ENCODE data around the gene CRYM. TPM values are rescaled to one million over a fixed set of nuclear protein-coding genes. Genes with fewer than 3 reads are reported as not detected.

The CRYM gene
- total RNA-seq, 1 donor from 2014 or later, result 9.4 TPM

GRCh38 chr16:21217121-21217520, 61.0 kb downstream of the CRYM start:
- no peak for TF ChIP-seq CTCF (conservative IDR thresholded peaks at IDR 0.05)
- H3K27ac Mint-ChIP-seq, result no peak overlapping the region
- no peak overlapping the region for H3K4me3 Mint-ChIP-seq
- H3K9me3 Mint-ChIP-seq, result peaks cover 4% of the 10 kb centered on the region
- H3K27me3 Mint-ChIP-seq, result peaks cover 12% of the 10 kb centered on the region
- H3K4me1 Mint-ChIP-seq (ENCODE audit: unreplicated experiment), result peaks cover 7% of the 10 kb centered on the region
- DNase-seq (ENCODE audit: extremely low spot score, unreplicated experiment), result no peak
- no peaks in the 10 kb centered on the region for H3K36me3 Mint-ChIP-seq

GRCh38 chr16:21214086-21214485, 64.0 kb downstream of the CRYM start:
- no peak for DNase-seq (ENCODE audit: extremely low spot score, unreplicated experiment)
- TF ChIP-seq CTCF (conservative IDR thresholded peaks at IDR 0.05), result no peak
- Mint-ChIP-seq H3K27ac (no peak overlapping the region), H3K27me3 (no peaks in the 10 kb centered on the region), H3K36me3 (no peaks in the 10 kb centered on the region), H3K4me1 (ENCODE audit: unreplicated experiment) (no peaks in the 10 kb centered on the region), H3K9me3 (peaks cover 4% of the 10 kb centered on the region), H3K4me3 (no peak overlapping the region)

- Mint-ChIP-seq H3K9me3 (peaks cover 4% of the 10 kb centered on the region), H3K36me3 (no peaks in the 10 kb centered on the region), H3K27ac (no peak within 1 kb of the TSS)
These were observed 66.6 kb downstream of the CRYM start, which contains the start of gene ZP2 for GRCh38 chr16:21211486-21211885. Gene ZP2 (minus strand): TSS chr16:21211574. CDS start chr16:21211547, 27 bp downstream.

More at GRCh38 chr16:21211486-21211885, 66.6 kb downstream of the CRYM start, which contains the start of gene ZP2:
- Mint-ChIP-seq H3K4me1 (ENCODE audit: unreplicated experiment) (no peaks in the 10 kb centered on the region), H3K27me3 (peaks cover 3% of the 10 kb centered on the region), H3K4me3 (no peak within 1 kb of the TSS)
- no peak for DNase-seq (ENCODE audit: extremely low spot score, unreplicated experiment)
- no peak for TF ChIP-seq CTCF (conservative IDR thresholded peaks at IDR 0.05)

Other genes starting within 250 kb of the CRYM start
- 0.24 TPM in 1 of 2 replicates, not detected in the other for gene DNAH3, start 127.4 kb downstream of the CRYM start, total RNA-seq (ENCODE audit: low replicate concordance)
- gene LDAF1, start 119.6 kb downstream of the CRYM start, total RNA-seq (ENCODE audit: low replicate concordance), result 22.8 and 37.4 TPM in 2 replicates
- not detected in 2 replicates for gene ZP2, start 66.7 kb downstream of the CRYM start, total RNA-seq (ENCODE audit: low replicate concordance)
- 5.2 and 8.9 TPM in 2 replicates for gene ANKS4B, start 44.6 kb downstream of the CRYM start, total RNA-seq (ENCODE audit: low replicate concordance)